D721Med (cell line): ENCODE measurements around the gene P4HB.

Experiments
- DNase-seq: peaks from one replicate; pipeline ENCODE4 v3.0.0; 2011; ENCODE audit warnings: low spot score; ENCODE audit not compliant: insufficient read length
- FAIRE-seq: peaks from 2 replicates; lab custom pipeline; 2011; peaks lifted over from hg19 to GRCh38; lab: Jason Lieb, UNC
- CTCF ChIP-seq: IDR thresholded peaks from 2 replicates; pipeline ENCODE4 v1.5.1; 2012; ENCODE audit warnings: mild to moderate bottlenecking, control low read depth; ENCODE audit not compliant: insufficient read depth; ENCODE audit errors: missing control alignments

Gene P4HB

GRCh38 chr17:81885454-81885853 lies 25.1 kb upstream of the P4HB start:
- no peak for TF ChIP-seq CTCF
- no peak for FAIRE-seq
- DNase-seq, result no peak

- TF ChIP-seq CTCF, result no peak
- DNase-seq (no peak), FAIRE-seq (no peak)
Observed at GRCh38 chr17:81884968-81885367, 24.6 kb upstream of the P4HB start.

GRCh38 chr17:81884520-81884919 lies 24.2 kb upstream of the P4HB start:
- no peak for FAIRE-seq
- TF ChIP-seq CTCF, result no peak
- no peak for DNase-seq

- DNase-seq (no peak), FAIRE-seq (no peak)
- no peak for TF ChIP-seq CTCF
Observed at GRCh38 chr17:81879121-81879520, 18.8 kb upstream of the P4HB start.

- DNase-seq (no peak), FAIRE-seq (no peak)
- TF ChIP-seq CTCF, result no peak
Observed at GRCh38 chr17:81878294-81878693, 18.0 kb upstream of the P4HB start.

GRCh38 chr17:81877569-81877968 lies 17.2 kb upstream of the P4HB start:
- FAIRE-seq (no peak), DNase-seq (no peak)
- TF ChIP-seq CTCF, result no peak

GRCh38 chr17:81871387-81872230 lies 11.3 kb upstream of the P4HB start:
- FAIRE-seq (no peak), DNase-seq (peak; percentile 95)
- peak; percentile 27 for TF ChIP-seq CTCF
